ENCODE measurements around the gene UBE2L5.
"Not testable (repeated sequence)": the region's sequence is repeated elsewhere in the genome, so short reads cannot be mapped to it uniquely, and the experiment has no call there.

Gene UBE2L5

DNA sequence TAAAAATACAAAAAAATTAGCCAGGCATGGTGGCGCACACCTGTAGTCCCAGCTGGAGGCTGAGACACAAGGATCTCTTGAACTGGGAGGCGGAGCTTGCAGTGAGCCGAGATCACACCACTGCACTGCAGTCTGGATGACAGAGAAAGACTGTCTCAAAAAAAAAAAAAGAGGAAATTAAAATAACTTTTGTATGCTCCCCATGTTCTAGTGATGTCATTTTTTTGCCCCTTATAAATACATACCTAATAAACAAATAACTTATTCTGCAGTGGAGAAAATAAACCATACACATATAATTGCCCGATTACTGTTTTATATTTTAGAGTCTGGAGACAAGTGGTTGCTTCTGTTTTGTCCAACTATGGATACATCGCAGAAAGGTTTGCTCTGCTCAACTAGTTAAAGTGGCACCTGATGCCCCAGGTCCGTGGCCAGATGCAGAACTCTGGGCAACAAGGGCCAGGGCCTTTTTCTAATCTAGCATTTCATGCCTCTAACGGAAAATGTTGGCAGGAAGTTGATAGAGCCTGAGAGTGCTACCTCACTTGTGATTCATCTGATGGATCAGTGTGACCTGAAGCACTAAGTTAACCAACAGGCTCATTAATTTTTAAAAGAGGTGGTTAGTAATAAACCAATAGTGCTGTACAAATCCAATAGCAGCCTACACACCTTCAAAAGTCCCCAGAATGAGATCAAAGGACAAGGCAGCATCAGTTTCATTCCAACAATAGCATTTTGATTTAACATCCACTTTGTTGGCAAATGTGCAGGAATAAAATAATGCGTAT, 18.8 kb downstream of the UBE2L5 start:
- no peak for DNase-seq (ENCODE audit: low spot score)

DNA sequence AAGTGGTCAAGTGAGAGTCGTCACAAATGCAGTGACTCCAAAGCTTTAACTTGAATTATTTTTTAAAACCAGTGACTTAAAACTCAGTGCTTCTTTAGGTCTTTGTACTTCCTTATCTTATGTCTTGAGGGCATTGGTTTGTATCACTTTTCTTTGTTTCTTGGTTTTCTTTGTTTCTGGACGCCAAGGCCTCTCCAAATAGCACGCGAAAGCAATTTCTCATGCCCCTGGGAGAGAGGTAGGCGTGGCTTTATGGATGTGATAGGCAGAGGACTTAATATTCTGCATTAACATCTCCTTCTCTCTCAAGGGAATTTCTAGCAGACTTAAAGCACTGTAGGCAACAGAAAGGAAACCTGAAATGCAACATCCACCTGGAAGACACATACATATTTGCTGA, 20.6 kb downstream of the UBE2L5 start:
- no peak for DNase-seq (ENCODE audit: low spot score)

DNA sequence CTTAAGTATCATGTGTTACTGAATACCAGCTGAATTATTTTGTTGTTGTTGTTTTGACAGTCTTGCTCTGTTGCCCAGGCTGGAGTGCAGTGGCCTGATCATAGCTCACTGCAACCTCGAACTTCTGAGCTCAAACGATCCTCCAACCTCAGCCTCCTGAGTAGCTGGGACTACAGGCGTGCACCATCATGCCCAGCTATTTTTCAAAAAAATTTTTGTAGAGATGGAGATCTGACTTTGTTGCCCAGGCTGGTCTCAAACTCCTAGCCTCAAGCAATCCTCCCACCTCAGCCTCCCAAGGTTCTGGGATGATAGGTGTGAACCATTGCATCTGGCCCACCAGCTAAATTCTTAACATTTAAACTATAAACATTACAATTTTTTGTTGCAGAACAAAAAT, 21.2 kb downstream of the UBE2L5 start:
- DNase-seq (ENCODE audit: low spot score), result not testable (repeated sequence)

DNA sequence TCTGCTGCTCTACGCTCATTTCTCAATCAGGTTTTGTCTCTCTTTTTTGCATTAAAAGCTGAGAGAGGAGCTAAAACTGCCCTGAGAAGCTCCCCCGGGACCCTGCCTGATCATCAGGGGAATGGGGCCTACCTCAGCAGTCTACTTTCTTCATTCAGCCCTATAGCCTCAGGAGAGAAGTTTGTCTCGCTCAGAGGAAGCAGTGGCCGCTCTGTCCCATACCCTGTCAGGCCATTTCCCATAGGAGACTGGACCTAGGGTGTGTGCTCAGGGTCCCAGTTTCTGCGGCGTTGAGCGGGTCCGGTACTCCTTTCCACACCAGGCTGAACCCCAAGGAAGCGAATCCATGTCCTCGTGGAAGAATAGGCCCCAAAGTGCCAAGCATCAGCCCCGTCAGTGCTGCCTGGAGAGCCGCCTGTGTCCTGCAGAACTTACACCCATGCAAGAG, 21.7 kb downstream of the UBE2L5 start:
- DNase-seq (ENCODE audit: low spot score), result no peak

DNA sequence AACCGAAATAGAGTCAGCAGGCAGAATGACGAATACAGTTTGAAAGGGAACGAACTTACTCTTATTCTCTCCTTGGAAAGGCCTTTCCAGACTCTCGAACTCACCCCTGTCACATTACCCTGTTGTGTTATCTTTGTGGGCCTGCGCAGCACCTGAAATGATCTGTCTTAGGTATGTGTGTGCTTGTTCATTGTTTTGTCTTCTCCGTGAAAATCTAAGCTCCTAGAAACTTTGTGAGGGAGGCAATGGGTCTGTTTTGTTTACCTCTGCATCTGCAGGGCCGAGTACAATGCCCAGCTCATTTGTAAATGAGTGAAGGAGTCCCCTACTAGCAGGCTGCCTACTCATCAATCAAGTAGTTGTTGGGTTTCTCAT, 23.8 kb downstream of the UBE2L5 start:
- no peak for DNase-seq (ENCODE audit: low spot score)

DNA sequence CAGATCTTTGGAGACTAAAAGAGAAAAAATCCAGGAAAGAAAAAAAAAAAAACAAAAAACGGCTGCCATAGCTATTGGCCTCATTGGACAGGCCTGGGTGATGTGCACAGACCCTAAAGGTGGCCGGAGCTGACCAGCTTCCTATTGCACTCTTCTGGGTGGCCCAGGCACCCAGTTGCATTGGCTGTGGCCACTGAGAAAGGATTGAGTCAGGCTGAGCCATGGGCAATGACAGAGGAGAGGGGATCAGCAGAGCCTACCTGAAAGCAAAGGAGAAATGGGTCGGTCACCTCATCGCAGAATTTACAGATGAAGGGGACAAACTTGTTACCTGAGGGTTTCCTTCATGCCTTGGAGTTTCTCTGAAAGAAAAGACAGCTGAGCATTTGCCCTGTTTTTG, 26.1 kb downstream of the UBE2L5 start:
- DNase-seq (ENCODE audit: low spot score), result no peak

DNA sequence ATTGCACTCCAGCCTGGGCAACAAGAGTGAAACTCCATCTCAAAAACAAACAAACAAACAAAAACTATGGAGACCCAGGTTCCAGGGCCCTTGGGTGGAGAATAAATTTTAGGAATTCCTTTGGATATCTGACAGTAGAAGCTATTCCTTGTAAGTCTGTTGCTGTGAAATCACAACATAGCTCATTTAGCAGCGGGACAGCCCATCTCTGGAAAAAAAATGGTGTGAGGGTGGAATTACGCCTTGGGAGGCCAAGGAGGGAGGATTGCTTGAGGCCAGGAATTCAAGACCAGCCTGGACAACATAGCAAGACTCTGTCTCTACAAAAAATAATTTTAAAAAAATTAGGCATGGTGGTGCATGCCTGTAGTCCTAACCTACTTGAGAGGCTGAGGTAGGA, 27.8 kb downstream of the UBE2L5 start:
- no peak for DNase-seq (ENCODE audit: low spot score)

DNA sequence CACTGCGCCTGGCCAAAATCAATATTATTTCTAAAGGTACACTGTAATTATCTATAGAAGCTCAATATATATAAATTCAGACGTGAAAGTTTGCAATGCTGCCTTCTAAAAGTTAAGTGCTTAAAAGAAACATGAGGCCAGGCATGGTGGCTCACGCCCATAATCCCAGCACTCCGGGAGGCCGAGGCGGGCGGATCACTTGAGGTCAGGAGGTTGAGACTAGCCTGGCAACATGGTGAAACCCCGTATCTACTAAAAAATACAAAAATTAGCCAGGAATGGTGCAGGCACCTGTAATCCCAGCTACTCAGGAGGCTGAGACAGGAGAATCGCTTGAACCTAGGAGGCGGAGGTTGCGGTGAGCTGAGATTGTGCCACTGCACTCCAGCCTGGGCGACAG, 29.2 kb downstream of the UBE2L5 start:
- not testable (repeated sequence) for DNase-seq (ENCODE audit: low spot score)

DNA sequence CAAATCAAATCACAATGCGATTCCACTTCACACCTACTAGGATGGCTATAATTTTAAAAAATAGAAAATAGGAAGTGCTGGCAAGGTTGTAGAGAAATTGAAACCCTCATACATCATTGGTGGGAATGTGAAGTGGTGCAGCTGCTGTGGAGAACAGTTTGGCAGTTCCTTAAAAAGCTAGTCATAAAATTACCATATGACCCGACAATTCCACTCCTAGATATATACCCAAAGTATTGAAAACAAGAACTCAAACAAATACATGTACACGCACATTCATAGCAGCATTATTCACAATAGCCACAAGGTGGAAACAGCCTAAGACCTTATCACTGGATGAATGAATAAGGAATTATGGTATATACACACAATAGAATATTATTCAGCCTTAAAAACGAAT, 31.4 kb downstream of the UBE2L5 start:
- DNase-seq (ENCODE audit: low spot score), result no peak

DNA sequence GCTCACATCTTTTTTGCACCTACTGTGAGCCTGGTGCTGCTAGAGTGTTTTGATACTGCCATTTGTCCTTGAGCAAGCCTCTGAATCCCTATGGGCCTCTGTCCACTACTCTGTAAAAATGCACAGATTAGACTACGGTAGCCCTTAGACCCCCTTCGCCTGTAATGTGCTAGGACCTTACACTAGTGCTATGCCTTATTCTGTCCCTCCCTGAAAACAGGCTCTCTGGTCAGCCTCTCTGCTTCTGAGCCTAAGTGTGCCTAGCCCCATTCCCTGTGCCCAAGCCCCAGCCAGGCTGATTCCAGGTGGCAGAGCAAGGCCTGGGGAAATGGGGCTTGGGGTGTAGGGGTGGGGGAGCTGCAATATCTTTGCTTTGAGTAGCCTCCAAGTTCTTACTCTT, 32.7 kb downstream of the UBE2L5 start:
- DNase-seq (ENCODE audit: low spot score), result no peak

DNA sequence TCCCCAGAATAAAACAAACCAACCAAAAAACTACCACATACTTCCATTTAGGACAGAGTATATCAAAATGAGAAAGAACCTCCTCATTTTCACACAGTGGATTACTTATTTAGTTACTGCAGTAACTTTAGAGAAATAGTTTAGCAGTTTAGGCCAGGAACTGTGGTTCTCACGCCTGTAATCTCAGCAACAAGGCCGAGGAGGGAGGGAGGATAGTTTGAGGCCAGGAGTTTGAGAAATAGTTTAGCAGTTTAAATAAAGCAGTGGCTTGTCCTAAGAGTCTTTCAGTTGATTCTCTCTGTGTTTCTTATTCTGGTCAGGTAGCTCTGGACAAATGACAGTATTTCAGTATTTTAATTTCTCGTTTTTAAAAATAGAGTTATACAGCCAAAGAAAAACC, 34.0 kb downstream of the UBE2L5 start:
- DNase-seq (ENCODE audit: low spot score), result no peak

DNA sequence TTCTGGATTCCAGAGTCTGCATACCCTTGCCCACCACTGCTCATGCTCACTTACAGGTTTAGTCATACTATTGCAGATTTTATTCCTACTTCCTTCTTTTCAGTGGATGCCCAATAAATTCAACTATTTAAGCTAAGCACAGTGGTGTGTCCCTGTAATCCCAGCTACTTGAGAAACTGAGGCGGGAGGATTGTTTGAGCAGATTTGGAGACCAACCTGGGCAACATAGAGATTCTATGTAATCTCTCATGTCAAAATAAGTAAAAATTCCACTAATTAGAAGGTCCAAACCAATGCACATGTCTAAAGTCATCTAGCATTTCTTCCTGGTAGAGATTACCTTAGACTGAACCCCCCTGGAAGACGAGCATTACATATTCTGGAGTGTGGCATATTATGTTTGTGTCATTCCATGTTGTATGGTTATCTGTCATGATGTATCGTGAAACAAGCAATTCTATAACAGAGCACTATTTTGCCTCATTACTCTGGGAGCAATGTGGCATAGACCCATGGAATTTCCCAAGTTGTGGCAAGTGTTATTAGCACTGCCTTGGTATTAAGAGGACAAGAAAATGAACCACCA, 35.1 kb downstream of the UBE2L5 start:
- no peak for DNase-seq (ENCODE audit: low spot score)

DNA sequence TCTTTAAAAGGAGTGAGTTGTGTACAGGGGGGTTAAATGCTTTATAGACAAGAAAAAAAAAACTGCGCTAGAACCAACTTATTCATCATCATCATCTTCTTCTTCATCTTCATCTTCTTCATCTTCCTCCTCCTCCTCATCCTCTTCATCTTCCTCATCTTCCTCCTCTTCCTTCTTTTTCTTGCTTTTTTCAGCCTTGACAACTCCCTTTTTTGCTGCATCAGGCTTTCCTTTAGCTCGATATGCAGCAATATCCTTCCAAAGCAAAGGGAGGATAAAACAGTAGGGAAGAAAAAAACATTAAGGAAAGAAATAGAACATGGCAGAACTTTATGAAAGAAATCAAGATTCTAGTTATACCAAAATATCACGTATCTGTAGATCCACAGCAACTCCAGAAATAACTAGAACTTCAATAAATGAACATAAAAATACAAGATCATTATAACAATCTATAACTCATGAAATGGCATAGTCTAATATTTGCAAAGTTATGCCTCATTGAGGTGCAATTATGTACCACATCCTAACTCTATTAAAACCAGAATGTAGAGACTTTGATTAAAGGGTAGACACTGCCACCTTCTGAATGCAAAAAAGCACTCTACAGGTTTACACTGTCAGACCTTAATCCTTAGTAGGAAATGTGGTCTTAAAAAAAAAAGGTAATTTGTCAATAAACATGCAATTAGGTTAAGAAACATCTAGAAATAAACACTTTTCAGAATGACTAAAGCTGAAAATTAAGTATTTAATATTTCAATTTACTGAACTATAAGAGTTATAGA, 39.2 kb downstream of the UBE2L5 start:
- DNase-seq (ENCODE audit: low spot score), result peak; percentile 66

DNA sequence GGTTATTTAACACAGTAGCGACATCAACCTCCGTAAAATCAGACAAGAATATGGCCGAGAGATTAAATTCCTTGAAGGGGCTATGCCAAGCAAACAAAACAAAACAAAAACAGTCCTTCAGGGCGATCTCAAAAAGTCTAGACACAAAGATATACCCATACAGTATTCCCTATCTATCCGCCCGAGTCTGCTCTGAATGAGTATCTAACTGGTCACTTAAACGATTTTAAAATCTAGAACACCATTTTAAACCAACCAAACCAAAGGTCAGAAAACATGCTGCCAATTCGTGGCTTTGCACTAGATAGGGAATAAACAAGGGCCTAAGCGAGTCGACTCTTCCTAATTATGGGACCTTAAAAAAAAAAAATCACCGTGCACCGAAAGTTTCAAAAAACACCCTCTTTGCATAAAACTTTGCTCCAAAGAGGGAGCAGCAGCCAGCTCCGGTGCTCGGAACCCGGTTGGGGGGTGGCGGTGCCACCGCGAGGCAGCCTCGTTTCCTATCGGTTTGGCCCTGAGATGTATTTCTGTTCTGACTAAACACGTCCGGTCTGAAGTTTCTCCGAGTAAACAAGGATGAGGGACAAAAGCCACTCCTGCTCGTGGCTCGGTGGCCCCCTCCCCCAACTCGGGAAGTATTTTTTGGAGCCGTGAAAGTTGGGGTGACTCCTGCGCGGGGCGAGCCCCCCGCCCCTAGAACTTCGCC, 41.6 kb downstream of the UBE2L5 start:
- DNase-seq (ENCODE audit: low spot score), result peak; percentile 75

DNA sequence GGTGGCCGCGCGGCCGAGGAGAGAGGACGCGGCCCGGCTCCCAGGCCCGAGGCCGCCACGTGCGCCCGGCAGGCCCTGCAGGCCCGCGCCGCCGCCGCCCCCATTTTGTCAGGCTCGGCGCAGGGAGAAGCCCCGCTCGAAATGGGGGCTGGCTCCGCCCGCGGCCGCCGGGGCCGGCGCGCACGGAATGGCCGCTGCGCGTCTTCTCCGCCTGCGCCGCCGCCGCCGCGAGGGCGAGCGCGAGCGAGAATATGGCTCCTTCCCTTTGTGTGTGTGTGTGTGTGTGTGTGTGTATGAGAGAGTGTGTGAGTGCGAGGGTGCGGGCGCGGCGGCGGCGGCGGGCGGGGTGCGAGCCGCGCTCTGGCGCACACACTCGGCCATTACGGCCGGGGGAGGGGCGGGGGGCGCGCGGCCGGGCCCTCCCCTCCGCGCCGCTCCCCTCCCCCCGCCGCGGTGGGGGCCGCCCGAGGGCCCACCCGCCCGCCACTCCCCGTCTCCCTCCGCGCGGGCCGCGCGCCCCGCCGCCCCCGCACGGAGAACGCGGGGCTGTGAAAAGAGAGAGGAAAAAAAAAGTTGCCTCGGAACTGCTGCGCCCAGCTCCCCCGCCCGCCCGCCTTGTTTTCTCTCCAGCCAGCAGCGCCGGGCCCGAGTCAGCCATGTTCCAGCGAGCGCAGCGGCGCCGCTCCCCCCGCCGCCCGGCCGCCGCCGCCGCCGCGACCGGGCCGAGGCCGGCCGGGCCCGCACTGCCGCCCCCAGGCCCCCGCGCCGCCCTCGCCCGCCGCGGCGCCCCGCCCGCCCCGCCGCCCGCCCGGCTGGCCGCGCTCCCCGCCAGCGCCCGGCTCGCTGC, 42.4 kb downstream of the UBE2L5 start:
- DNase-seq (ENCODE audit: low spot score), result peak; percentile 75

DNA sequence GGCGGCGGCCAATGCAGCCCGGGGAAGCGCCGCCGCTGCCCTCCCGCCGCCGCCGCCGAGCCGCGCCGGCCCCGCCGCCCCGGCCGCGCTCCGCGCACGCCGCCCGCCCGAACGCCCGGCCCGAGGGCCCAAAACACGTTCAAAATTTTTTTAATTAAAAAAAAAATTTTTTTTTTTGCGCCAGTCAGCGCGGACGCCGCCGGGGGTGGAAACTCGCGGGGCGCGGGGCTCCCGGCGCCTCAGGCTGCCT, 43.0 kb downstream of the UBE2L5 start:
- DNase-seq (ENCODE audit: low spot score), result no peak

DNA sequence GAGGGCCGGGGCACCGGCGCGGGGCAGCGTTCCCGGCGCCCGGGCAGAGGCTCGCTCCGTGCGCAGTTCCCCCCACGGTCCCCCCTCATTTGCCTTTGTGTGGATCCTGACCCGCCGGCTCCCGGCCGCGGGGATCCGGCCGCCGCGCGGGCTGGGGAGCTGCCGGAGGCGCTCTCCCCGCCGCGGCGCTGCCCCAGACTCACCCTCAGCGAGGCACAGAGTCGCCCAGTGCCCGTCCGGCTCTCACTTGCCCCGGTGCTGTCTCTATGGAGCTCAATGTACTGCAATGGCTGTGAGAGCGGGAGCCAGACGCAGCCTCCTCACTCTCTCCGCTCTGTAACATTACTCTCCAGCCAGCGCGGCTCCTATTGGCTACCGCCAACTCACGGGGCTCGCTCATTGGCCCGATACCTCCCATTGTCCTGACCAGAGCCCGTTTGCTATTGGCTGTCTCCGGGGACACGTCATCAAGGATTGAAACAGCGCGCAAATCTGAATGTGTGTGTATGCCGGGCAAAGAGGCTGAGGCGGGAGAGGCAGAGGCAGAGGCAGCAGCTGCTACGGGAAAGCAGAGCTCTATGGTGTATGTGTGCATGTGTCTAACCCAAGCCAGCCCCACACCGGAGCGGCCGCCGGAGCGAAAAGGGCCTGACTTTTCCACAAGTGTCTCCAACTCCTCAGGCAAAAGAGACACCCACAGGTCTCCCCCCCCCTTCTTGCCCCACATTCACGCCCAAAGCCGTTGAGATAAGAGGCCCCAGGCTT, 43.5 kb downstream of the UBE2L5 start, which contains the start of gene HMGB1:
Gene HMGB1 (minus strand): TSS at position 344 of the 765 bp plus-strand sequence. CDS start 2,256 bp downstream, outside the sequence.
- peak; percentile 99 for DNase-seq (ENCODE audit: low spot score)

DNA sequence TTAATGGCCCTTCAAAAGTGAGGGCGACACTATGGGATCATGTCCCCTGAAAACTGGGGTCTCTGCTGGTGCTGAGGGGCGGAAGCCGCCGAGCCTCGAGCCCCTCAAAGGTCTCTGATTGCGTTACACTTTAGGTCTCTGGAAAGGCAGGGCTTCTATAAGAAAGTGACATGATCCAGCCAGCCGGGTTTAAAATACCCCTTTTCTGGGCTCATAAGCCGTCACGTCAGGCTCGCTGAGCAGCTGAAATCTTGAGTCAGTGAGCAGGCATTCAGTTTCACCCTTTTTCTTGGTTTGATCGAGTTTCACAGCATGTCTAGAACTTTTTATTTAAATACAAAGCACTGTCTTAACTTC, 44.0 kb downstream of the UBE2L5 start:
- no peak for DNase-seq (ENCODE audit: low spot score)

DNA sequence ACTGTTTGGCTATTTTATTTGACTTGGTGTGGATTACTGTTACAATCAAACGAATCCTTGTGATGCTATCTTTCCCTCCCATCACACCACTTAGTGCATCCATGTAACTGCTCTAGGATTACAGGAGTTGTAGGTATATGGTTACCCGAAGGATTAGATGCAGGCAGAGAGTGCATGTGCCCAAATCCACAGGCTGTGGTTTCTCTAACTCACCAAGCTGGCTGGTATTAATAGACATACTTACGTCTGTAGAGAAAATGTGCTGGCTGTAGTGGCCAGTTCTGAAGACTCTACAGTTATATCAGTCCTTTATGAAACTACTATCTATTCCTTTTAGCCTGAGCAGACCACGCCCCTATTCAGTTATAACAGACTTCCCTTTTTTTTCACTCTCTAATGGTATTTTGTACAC, 44.6 kb downstream of the UBE2L5 start:
- DNase-seq (ENCODE audit: low spot score), result no peak

DNA sequence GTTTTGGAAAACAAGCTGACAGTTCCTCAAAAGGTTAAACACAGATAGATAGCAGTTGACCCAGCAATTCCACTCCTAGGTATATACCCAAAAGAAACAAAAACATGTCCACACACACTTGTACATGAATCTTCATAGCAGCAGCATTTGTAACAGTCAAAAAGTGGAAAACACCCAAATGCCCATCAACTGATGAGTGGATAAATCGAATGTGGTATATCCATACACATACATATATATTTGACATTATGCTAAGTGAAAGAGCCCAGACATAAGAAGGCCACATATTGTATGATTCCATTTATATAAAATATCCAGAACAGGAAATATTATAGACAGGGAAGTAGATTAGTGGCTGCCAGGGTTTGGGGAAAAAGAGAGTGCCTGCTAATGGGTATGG, 51.4 kb downstream of the UBE2L5 start:
- no peak for DNase-seq (ENCODE audit: low spot score)

Measured in pons (tissue), 1 donor.